Measurements from ENCODE around the gene MT1B.

The MT1B gene

GRCh38 chr16:56684926-56685590, 33.4 kb downstream of the MT1B start:
- no peak for DNase-seq

DNA sequence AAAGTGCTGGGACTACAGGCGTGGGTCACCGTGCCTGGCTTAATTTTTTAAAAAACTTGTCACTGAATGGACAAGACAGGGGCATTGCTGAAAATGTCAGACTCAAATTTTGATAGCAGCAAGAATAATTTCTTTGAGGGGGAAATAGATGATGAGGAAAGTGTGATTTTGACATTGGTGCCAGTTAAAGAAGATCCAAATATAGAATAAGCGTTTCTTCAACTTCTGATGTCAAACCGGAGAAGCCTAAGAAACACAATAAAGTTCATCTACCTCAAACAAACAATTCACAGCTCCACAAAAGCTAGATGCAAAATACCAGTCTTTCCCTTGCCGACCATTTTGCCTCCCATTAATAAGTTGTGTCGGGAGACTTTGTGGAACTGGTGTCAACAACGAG, 35.1 kb downstream of the MT1B start:
- DNase-seq: no peak

GRCh38 chr16:56688762-56689161, 37.1 kb downstream of the MT1B start:
- DNase-seq: no peak

DNA sequence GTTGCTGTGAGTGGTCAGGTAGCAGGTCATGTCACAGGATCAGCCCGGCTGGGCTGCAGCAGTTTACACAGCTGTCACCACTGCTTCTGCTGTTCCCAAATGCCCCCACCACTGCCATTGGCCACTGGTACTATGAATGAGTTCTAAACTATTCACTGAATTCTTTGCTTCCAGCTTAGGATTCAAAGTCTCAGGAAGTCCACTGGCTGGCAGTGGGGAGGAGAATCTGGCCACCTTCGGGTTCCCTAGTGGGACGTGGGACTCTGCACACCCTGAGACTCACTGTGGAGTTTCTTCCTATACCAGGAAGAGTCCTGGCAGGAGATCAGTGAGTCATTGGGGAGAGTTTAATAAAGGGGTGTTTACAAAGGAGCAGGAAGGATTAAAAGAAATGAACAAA, 37.5 kb downstream of the MT1B start:
- DNase-seq: no peak

GRCh38 chr16:56690420-56691122, 38.9 kb downstream of the MT1B start:
- DNase-seq: no peak

- DNase-seq: peak; percentile 47 to 80 (median 66)
These were observed 40.2 kb downstream of the MT1B start for GRCh38 chr16:56691885-56692284.

DNA sequence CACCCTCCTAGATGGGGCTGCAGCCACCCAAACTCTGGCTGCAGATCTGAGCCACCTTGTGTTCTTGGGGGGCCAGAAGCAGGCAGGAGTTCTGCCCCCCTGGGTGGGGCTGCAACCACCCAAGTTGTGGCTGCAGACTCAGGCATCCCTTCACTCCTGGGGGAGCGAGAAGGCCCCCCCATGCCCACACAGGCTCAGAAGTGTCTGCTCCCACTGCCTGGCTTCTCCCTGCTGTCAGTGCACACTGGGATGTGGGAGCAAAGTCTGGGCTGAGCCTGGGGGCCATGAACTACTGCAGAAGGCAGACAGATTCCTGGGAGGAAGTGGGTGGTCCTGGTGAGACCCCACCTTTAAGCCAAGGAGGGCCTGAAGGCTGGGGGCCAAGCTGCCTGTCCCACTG, 43.6 kb downstream of the MT1B start:
- DNase-seq: no peak

GRCh38 chr16:56697456-56698155, 45.9 kb downstream of the MT1B start:
- DNase-seq: no peak

- DNase-seq: no peak
These were observed 48.5 kb downstream of the MT1B start for GRCh38 chr16:56700195-56700594.

GRCh38 chr16:56700631-56701030, 48.9 kb downstream of the MT1B start:
- DNase-seq: no peak

DNA sequence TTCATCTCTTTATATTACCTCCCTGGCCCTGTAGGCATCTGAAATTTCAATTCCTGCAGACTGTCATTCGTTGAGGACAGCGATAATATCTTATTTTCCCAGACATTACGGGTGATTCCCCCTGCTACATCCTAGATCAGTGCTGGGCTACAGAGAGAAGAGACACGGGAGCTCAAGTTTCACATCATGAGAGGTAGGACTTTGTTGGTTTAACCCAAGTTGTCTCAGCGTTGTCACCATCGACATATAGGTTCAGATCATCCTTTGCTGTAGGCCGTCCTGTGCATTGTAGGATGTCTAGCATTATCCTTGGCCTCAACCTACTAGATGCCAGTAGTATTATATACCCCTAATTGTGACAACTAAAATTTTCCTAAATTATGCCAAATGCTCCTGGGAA, 49.8 kb downstream of the MT1B start:
- no peak for DNase-seq
